Upper lobe of left lung (tissue), 4 donors: ENCODE measurements around the gene LRP1B.

Source experiments
- CTCF ChIP-seq, 6 experiments: fragments of 450-650 bp in 4 of 6; fragments of 200-600 bp in 2 of 6; sonication (generic) in 2 of 6; IDR thresholded peaks; one replicate each; pipeline ENCODE4 v1.5.1; 2016 to 2019; ENCODE audit warnings: antibody characterized with exemption in 6 of 6
- EP300 ChIP-seq, 4 donors: sonication (generic); formaldehyde crosslinking; IDR thresholded peaks; one replicate each; pipeline ENCODE4 v1.5.1; 2017; ENCODE audit warnings: antibody characterized with exemption in 4 of 4, control low read depth in 2 of 4
- POLR2A ChIP-seq, 4 donors: fragments of 450-650 bp; IDR thresholded peaks; one replicate each; pipeline ENCODE4 v1.5.1; 2016 to 2017; ENCODE audit warnings: antibody characterized with exemption in 4 of 4, mild to moderate bottlenecking in 2 of 4
- POLR2AphosphoS5 ChIP-seq, 2 donors: sonication (generic); formaldehyde crosslinking; IDR thresholded peaks; one replicate each; pipeline ENCODE4 v1.5.1; 2017; ENCODE audit warnings: antibody characterized with exemption in 2 of 2

GRCh38 chr2:140648393-140648792, 1482.4 kb downstream of the LRP1B start:
- no peak for TF ChIP-seq CTCF (IDR thresholded peaks at IDR 0.05)
- no peak for TF ChIP-seq EP300 (IDR thresholded peaks at IDR 0.05)
- TF ChIP-seq POLR2A (IDR thresholded peaks at IDR 0.05): no peak
- TF ChIP-seq POLR2AphosphoS5 (IDR thresholded peaks at IDR 0.05): no peak
